ENCODE data around the gene GPR63. TPM values are rescaled to one million over a fixed set of nuclear protein-coding genes. Genes with fewer than 3 reads are reported as not detected.

Gene GPR63
- total RNA-seq, 2 experiments from 2014 or later, result 0.69 to 0.92 TPM

DNA sequence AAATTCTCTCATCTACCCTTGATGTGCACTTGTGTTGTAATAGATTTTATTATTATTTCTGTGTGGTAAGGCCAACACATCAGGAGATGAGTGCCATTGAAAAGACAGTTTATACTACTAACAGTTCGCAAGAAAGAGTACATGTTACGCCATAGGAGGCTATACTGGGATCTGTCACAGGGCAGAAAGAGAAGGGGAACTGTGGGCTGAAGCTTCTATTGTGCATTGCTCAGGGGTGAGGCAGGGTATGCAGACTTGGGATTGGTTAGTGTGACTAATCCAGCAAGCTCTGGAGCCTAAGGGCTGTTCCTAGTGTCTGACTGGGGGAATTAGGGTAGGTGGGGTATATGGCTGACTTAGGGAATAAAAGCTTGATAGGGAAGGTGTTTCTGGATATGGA, 50.9 kb downstream of the GPR63 start:
- Mint-ChIP-seq H3K36me3 (ENCODE audit: low read depth) (no peaks in the 10 kb centered on the region), H3K4me3 (no peak overlapping the region), H3K27ac (no peak overlapping the region), H3K27me3 (peaks cover 8% of the 10 kb centered on the region), H3K4me1 (ENCODE audit: low read depth) (no peaks in the 10 kb centered on the region), H3K9me3 (no peaks in the 10 kb centered on the region)
- CTCF ChIA-PET, result no interaction called here
- no peak for DNase-seq
- TF ChIP-seq, protein P1, sequence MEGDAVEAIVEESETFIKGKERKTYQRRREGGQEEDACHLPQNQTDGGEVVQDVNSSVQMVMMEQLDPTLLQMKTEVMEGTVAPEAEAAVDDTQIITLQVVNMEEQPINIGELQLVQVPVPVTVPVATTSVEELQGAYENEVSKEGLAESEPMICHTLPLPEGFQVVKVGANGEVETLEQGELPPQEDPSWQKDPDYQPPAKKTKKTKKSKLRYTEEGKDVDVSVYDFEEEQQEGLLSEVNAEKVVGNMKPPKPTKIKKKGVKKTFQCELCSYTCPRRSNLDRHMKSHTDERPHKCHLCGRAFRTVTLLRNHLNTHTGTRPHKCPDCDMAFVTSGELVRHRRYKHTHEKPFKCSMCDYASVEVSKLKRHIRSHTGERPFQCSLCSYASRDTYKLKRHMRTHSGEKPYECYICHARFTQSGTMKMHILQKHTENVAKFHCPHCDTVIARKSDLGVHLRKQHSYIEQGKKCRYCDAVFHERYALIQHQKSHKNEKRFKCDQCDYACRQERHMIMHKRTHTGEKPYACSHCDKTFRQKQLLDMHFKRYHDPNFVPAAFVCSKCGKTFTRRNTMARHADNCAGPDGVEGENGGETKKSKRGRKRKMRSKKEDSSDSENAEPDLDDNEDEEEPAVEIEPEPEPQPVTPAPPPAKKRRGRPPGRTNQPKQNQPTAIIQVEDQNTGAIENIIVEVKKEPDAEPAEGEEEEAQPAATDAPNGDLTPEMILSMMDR (IDR thresholded peaks at IDR 0.05), result no peak
- POLR2A ChIA-PET, result no interaction called here
- intact Hi-C loops (cut with micrococcal nuclease), result no loop called here
- no peak for ATAC-seq

DNA sequence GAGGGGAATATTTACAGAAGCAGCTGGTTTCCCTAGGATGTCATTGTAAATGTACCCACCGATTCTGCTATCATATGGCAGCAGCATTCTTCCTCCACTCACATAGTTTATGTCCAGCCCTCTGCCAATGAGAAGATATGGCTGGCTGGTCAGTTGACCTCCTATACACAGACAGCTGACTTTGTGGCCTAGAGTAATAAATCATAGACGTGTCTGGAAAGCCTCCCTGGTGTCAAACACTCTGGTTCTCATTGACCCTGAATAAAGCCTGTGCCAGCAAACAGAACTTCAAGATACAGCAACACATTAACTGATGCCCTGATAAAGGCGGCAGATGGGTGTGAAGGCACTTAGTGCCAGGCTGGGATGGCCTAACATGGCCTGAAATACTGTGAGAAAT, 52.6 kb downstream of the GPR63 start:
- H3K36me3 Mint-ChIP-seq (ENCODE audit: low read depth), result no peaks in the 10 kb centered on the region
- POLR2A ChIA-PET, result no interaction called here
- DNase-seq (no peak), ATAC-seq (no peak)
- TF ChIP-seq, protein P1 (IDR thresholded peaks at IDR 0.05), result no peak
- peaks cover 8% of the 10 kb centered on the region for H3K27me3 Mint-ChIP-seq
- CTCF ChIA-PET, result no interaction called here
- H3K9me3 Mint-ChIP-seq, result no peaks in the 10 kb centered on the region
- intact Hi-C loops (cut with micrococcal nuclease), result no loop called here
- no peaks in the 10 kb centered on the region for H3K4me1 Mint-ChIP-seq (ENCODE audit: low read depth)
- no peak overlapping the region for H3K27ac Mint-ChIP-seq
- no peak overlapping the region for H3K4me3 Mint-ChIP-seq

DNA sequence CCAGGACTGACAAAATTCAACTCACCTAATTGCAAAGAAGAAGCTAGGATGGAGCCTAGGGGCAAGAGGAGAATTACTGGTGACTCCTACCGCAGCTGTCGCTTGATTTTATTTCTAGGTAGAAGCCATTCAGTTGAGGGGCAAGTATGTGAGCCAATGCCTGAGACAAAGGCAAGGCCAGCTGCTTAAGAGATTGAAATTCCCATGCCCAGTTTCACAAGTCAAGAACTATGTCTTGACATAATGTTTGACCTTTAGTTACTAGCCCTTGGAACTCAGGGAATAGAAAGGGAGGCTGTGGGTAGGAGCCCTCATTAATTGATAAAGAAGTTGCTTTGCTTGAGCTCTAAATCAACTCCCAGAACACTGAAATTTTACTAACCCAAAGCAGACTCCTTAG, 54.0 kb downstream of the GPR63 start:
- H3K36me3 Mint-ChIP-seq (ENCODE audit: low read depth), result no peaks in the 10 kb centered on the region
- CTCF ChIA-PET, result no interaction called here
- POLR2A ChIA-PET, result no interaction called here
- intact Hi-C loops (cut with micrococcal nuclease), result no loop called here
- peaks cover 9% of the 10 kb centered on the region for H3K27me3 Mint-ChIP-seq
- H3K4me1 Mint-ChIP-seq (ENCODE audit: low read depth), result no peaks in the 10 kb centered on the region
- ATAC-seq, result no peak
- H3K9me3 Mint-ChIP-seq, result no peaks in the 10 kb centered on the region
- TF ChIP-seq, protein P1 (IDR thresholded peaks at IDR 0.05), result no peak
- no peak overlapping the region for H3K27ac Mint-ChIP-seq
- no peak for DNase-seq
- no peak overlapping the region for H3K4me3 Mint-ChIP-seq

DNA sequence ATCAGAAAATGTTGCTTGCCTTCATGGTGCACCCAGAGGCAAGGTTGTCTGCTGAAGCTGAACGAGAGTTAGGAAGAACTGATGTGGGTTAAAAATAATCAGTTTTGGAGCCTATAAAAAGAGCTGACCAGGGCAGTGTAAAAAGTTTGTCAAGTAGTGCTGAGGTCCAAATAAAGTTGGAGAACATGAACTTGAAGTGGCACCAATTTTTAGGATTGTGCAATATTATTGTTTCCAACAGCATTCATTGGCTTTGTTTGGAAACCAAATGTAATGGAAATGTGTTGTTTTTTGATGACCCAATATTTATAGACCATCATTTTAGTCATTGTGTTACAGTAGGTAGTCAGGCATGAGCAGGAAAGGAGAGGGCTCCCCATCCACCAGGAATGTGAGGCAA, 55.7 kb downstream of the GPR63 start:
- Mint-ChIP-seq H3K36me3 (ENCODE audit: low read depth) (no peaks in the 10 kb centered on the region), H3K4me3 (no peak overlapping the region), H3K27me3 (peaks cover 9% of the 10 kb centered on the region), H3K4me1 (ENCODE audit: low read depth) (no peaks in the 10 kb centered on the region), H3K27ac (no peak overlapping the region), H3K9me3 (no peaks in the 10 kb centered on the region)
- no peak for DNase-seq
- intact Hi-C loops (cut with micrococcal nuclease), result no loop called here
- CTCF ChIA-PET, result no interaction called here
- TF ChIP-seq, protein P1 (IDR thresholded peaks at IDR 0.05), result no peak
- POLR2A ChIA-PET, result no interaction called here
- no peak for ATAC-seq

DNA sequence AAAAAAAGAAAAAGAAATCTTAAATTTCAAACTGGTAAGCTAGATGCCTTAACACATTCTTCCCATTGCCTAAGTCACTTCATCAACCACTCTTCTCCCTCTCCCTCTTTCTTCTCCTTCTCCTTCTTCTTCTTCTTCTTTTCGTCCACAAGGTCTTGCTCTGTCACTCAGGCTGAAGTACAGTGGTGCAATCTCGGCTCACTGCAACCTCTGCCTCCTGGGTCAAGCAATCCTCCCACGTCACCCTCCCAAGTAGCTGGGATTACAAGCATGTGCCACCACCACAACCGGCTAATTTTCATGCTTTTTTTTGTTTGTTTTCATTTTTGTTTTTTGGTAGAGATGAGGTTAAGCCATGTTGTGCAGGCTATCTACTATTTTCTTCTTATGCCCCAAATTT, 60.2 kb downstream of the GPR63 start:
- intact Hi-C loops (cut with micrococcal nuclease), result no loop called here
- DNase-seq (no peak), ATAC-seq (no peak)
- ChIA-PET POLR2A (no interaction called here), CTCF (no interaction called here)
- TF ChIP-seq, protein P1 (IDR thresholded peaks at IDR 0.05), result no peak
- H3K4me3 Mint-ChIP-seq, result no peak overlapping the region
- no peaks in the 10 kb centered on the region for H3K4me1 Mint-ChIP-seq (ENCODE audit: low read depth)
- H3K36me3 Mint-ChIP-seq (ENCODE audit: low read depth), result no peaks in the 10 kb centered on the region
- no peak overlapping the region for H3K27ac Mint-ChIP-seq
- peaks cover 2% of the 10 kb centered on the region for H3K9me3 Mint-ChIP-seq
- H3K27me3 Mint-ChIP-seq, result peaks cover 14% of the 10 kb centered on the region

All from activated CD8-positive, alpha-beta T cell treated with anti-CD3 and anti-CD28 coated beads for 36 hours (primary cell).